Vagina (tissue), 2 donors: ENCODE data around the gene RAB6B.

ENCODE experiments used
- CTCF ChIP-seq, 3 experiments: fragments of 450-650 bp in 2 of 3; fragments of 200-600 bp in 1 of 3; sonication (generic) in 1 of 3; IDR thresholded peaks; one replicate each; pipeline ENCODE4 v1.5.1; 2017 to 2019; ENCODE audit warnings: antibody characterized with exemption in 3 of 3, mild to moderate bottlenecking in 2 of 3, moderate library complexity in 2 of 3
- POLR2A ChIP-seq, 2 donors: fragments of 450-650 bp; IDR thresholded peaks; one replicate each; pipeline ENCODE4 v1.6.1; 2017; ENCODE audit warnings: antibody characterized with exemption in 2 of 2, mild to moderate bottlenecking in 2 of 2, moderate library complexity in 2 of 2
- POLR2AphosphoS5 ChIP-seq, 2 donors: sonication (generic); formaldehyde crosslinking; IDR thresholded peaks; one replicate each; pipeline ENCODE4 v1.9.0; 2017; ENCODE audit warnings: antibody characterized with exemption in 2 of 2, mild to moderate bottlenecking in 2 of 2, low read depth in 1 of 2; ENCODE audit not compliant: insufficient read depth in 1 of 2

- TF ChIP-seq CTCF (IDR thresholded peaks at IDR 0.05) (no peak), POLR2AphosphoS5 (IDR thresholded peaks at IDR 0.05; ENCODE audit: insufficient read depth in 1 of 2, low read depth in 1 of 2) (no peak), POLR2A (IDR thresholded peaks at IDR 0.05) (no peak)
Observed at GRCh38 chr3:133776794-133777438, 118.8 kb downstream of the RAB6B start.
